ENCODE results near the gene LAMB3.

DNA sequence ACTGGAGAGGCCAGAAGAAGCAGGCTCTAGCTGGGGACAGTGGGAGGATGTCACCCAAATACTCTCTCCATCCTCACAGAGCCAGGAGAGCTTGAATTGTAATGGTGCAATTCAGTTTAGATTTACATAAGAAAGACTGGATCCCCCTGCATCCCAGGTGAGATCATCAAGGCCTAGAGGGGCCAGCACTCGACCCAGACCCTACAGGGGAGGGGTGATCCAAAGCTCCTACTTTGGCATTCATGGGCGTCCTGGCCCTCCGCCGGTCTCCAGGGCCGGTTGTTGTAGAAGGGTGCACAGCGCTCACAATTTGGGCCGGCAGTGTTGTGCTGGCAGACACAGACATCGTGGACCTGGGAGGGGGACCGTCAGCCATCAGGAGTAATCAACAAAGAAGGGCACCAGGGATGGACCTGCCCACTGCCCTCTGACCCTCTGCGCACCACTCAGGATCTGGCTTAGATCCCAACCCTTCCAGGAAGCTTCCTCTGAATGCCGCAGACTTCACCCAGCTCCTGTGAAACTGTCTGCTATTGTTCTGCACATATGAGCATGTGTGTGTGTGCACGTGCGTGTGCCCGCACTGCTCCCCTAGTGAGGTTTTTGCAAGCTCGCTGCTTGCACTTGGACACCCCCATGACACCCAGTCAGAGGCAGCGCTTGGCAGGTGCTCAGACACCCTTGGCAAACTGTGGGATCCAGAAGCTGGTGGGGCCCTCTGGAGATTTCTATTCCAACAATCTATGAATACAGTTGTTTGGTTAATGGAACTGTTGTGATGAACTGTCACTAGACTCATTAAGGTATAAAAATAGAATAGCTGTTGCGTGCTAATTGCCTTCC is 21.6 kb downstream of the LAMB3 start:
- TF ChIP-seq, protein P1, sequence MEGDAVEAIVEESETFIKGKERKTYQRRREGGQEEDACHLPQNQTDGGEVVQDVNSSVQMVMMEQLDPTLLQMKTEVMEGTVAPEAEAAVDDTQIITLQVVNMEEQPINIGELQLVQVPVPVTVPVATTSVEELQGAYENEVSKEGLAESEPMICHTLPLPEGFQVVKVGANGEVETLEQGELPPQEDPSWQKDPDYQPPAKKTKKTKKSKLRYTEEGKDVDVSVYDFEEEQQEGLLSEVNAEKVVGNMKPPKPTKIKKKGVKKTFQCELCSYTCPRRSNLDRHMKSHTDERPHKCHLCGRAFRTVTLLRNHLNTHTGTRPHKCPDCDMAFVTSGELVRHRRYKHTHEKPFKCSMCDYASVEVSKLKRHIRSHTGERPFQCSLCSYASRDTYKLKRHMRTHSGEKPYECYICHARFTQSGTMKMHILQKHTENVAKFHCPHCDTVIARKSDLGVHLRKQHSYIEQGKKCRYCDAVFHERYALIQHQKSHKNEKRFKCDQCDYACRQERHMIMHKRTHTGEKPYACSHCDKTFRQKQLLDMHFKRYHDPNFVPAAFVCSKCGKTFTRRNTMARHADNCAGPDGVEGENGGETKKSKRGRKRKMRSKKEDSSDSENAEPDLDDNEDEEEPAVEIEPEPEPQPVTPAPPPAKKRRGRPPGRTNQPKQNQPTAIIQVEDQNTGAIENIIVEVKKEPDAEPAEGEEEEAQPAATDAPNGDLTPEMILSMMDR (IDR thresholded peaks at IDR 0.05): no peak
- TF ChIP-seq POLR2A (IDR thresholded peaks at IDR 0.05; ENCODE audit: low read depth): no peak
